ENCODE results near the gene TARS2.

The TARS2 gene

GRCh38 chr1:150469291-150469690, 17.9 kb upstream of the TARS2 start:
- CTCF ChIA-PET, result no interaction called here
- H3K27ac ChIP-seq, result no peak overlapping the region
- no peak for TF ChIP-seq CTCF (conservative IDR thresholded peaks at IDR 0.05; ENCODE audit: low read depth)
- no peak for DNase-seq (ENCODE audit: low spot score)
- POLR2A ChIA-PET (ENCODE audit: low non-redundant PET), result no interaction called here

GRCh38 chr1:150472601-150473200, 14.5 kb upstream of the TARS2 start:
- ChIA-PET POLR2A (ENCODE audit: low non-redundant PET) (no interaction called here), CTCF (no interaction called here)
- TF ChIP-seq CTCF (conservative IDR thresholded peaks at IDR 0.05; ENCODE audit: low read depth), result no peak
- H3K27ac ChIP-seq, result no peak overlapping the region; the same call in 1 of the 2 replicates
- DNase-seq (ENCODE audit: low spot score), result no peak

- no peak overlapping the region for H3K27ac ChIP-seq
- no peak for DNase-seq (ENCODE audit: low spot score)
- ChIA-PET POLR2A (ENCODE audit: low non-redundant PET) (no interaction called here), CTCF (no interaction called here)
- TF ChIP-seq CTCF (conservative IDR thresholded peaks at IDR 0.05; ENCODE audit: low read depth), result no peak
Observed at GRCh38 chr1:150473659-150474058, 13.6 kb upstream of the TARS2 start.

- H3K27ac ChIP-seq, result no peak overlapping the region
- ChIA-PET CTCF (interaction anchor here (1.0 to 1.7 kb wide), 2 partner anchors 12 to 86 kb away, joined by 4 to 7 read pairs; no protein-coding TSS in a partner anchor), POLR2A (ENCODE audit: low non-redundant PET) (no interaction called here)
- no peak for DNase-seq (ENCODE audit: low spot score)
- no peak for TF ChIP-seq CTCF (conservative IDR thresholded peaks at IDR 0.05; ENCODE audit: low read depth)
Observed at GRCh38 chr1:150474869-150475268, 12.3 kb upstream of the TARS2 start.

GRCh38 chr1:150476754-150477153, 10.5 kb upstream of the TARS2 start:
- CTCF ChIA-PET, result no interaction called here

GRCh38 chr1:150477320-150477719, 9.9 kb upstream of the TARS2 start:
- ChIA-PET CTCF (no interaction called here), POLR2A (ENCODE audit: low non-redundant PET) (no interaction called here)
- DNase-seq (ENCODE audit: low spot score), result peak; percentile 55
- TF ChIP-seq CTCF (conservative IDR thresholded peaks at IDR 0.05; ENCODE audit: low read depth), result no peak
- H3K27ac ChIP-seq, result peak overlapping the region; percentile 69

More at GRCh38 chr1:150476754-150477153, 10.5 kb upstream of the TARS2 start:
- no peak overlapping the region for H3K27ac ChIP-seq
- POLR2A ChIA-PET (ENCODE audit: low non-redundant PET), result no interaction called here
- DNase-seq (ENCODE audit: low spot score), result no peak
- no peak for TF ChIP-seq CTCF (conservative IDR thresholded peaks at IDR 0.05; ENCODE audit: low read depth)

Data from RWPE1 (cell line).